Left renal pelvis (tissue), 4 donors: ENCODE results near the gene ASTN2. TPM values are rescaled to one million over a fixed set of nuclear protein-coding genes. Genes with fewer than 3 reads are reported as not detected.
A peak's percentile ranks its signal among the peaks of the same experiment; 100 is the strongest.

Experiments used
- DNase-seq, 4 donors: peaks; one replicate each; pipeline ENCODE4 v3.0.0-alpha.2; 2013; ENCODE audit warnings: low read depth in 4 of 4, low spot score in 3 of 4
- polyA plus RNA-seq, 4 donors: library from polyadenylated mRNA; unstranded; fragments of 120-200 nt; gene quantifications; one replicate each; pipeline ENCODE4 v1.2.1, GENCODE V29; 2013; ENCODE audit not compliant: insufficient read length in 4 of 4

ASTN2 gene
- polyA plus RNA-seq, 4 donors: 14.0 to 22.6 (median 16.4) TPM

GRCh38 chr9:117043159-117043558, 371.7 kb downstream of the ASTN2 start:
- DNase-seq: no peak

- DNase-seq: no peak
Observed at GRCh38 chr9:117035546-117035945, 379.3 kb downstream of the ASTN2 start.

- DNase-seq: peak in 3 of 4 donors; percentile 2 to 24 (median 3)
Observed at GRCh38 chr9:117034866-117035265, 380.0 kb downstream of the ASTN2 start.

- no peak for DNase-seq
Observed at GRCh38 chr9:117030254-117030768, 384.5 kb downstream of the ASTN2 start.

GRCh38 chr9:117029341-117029740, 385.5 kb downstream of the ASTN2 start:
- DNase-seq: no peak

GRCh38 chr9:117028103-117028858, 386.6 kb downstream of the ASTN2 start:
- DNase-seq: no peak

GRCh38 chr9:117021906-117022305, 393.0 kb downstream of the ASTN2 start:
- no peak for DNase-seq

- DNase-seq: no peak
Observed at GRCh38 chr9:117018966-117019617, 395.8 kb downstream of the ASTN2 start.

- no peak for DNase-seq
Observed at GRCh38 chr9:117017414-117017985, 397.4 kb downstream of the ASTN2 start.

GRCh38 chr9:117014061-117014460, 400.8 kb downstream of the ASTN2 start:
- no peak for DNase-seq

GRCh38 chr9:117013440-117013995, 401.3 kb downstream of the ASTN2 start:
- no peak for DNase-seq

- no peak for DNase-seq
Observed at GRCh38 chr9:117010061-117010460, 404.8 kb downstream of the ASTN2 start.

GRCh38 chr9:117008876-117009275, 406.0 kb downstream of the ASTN2 start:
- no peak for DNase-seq

- no peak for DNase-seq
Observed at GRCh38 chr9:117008461-117008860, 406.4 kb downstream of the ASTN2 start.

DNA sequence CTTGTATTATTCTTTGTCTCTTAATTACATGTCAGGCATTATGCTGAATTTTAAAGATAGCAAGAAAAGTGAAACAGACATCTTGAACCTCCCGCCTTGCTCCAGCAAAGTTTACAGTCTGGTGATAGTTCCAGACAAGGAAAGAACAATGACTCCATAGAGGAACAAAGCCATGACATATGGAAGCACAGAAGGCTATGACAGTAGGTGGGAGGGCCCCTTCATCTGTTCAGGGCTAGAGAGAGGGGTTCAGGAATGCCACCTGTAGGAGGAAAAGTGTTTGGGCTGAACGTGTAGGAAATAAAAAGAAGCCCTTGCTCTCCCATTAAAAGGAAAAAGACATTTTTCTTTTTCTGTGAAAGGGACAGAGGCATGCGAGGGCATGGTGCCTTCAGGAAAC, 412.2 kb downstream of the ASTN2 start:
- DNase-seq: no peak

GRCh38 chr9:117000834-117001233, 414.0 kb downstream of the ASTN2 start:
- DNase-seq: no peak

- no peak for DNase-seq
Observed at GRCh38 chr9:117000196-117000723, 414.6 kb downstream of the ASTN2 start.

- DNase-seq: peak in 3 of 4 donors; percentile 24 to 42 (median 24)
Observed at GRCh38 chr9:116998305-116998704, 416.6 kb downstream of the ASTN2 start.

DNA sequence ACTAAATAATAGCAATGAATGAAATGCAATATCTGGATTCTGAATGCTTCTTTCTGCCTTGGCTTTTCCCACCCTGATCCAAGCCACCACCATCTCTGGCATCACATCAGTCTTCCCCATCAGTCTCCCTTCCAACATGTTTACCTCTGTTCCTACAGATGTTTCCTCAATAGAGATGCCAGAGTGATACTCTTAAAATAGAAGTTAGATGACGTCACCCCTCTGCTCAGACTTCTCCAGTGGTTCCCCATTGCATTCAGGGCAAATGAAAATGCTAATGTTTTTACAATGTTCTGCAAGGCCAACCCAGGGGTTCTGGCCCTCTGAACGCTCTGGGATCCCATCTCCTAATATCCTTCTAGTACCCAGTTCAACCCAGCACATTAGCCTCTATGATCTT, 422.0 kb downstream of the ASTN2 start:
- no peak for DNase-seq

- no peak for DNase-seq
Observed at GRCh38 chr9:116991051-116991450, 423.8 kb downstream of the ASTN2 start.

GRCh38 chr9:116990592-116990991, 424.3 kb downstream of the ASTN2 start:
- DNase-seq: no peak
